Embryonic facial prominence (tissue), 1 donor: Measurements from ENCODE around the gene TTF1.
"Not testable (repeated sequence)": the region's sequence is repeated elsewhere in the genome, so short reads cannot be mapped to it uniquely, and the experiment has no call there.

Experiments used
- DNase-seq: peaks from one replicate; pipeline ENCODE4 v3.0.0-alpha.2; 2016; ENCODE audit errors: extremely low spot score

The TTF1 gene

DNA sequence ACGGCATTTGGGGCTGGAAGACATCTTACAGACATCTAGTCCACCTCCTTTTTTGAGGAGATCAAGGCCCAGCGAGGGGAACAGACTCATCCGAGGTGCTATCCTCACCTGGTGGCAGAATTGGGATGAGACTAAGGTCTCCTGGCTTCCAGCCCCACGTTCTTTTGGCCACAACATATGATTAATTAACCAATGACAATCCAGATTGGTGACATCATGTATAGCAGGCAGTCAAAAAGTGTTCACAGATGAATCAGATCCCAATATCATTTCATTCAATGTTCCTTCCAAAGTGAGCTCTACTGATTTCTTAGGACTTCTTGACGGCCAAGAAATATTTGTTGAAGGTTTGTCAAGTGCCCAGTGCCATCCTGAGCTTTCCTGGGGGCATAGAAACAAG, 7.3 kb upstream of the TTF1 start:
- DNase-seq, result no peak

DNA sequence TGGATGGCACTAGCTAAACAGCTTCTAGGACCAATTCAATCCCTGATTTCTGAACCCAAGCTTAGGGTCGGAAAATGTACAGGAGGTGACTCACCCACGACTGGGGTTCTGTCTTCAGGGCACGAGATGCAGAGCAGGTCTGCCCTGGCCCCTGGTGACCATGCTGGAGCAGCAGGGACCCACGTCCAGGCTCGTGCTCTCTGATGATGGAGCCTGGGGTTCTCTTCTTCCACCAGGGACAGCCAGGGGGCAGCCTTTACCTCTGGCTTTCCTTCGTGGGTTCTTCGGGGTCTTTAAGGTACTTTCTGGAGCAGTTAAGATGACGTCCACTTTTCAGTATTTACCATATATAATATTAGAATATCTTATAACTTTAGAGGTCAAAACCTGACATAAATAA, 5.4 kb upstream of the TTF1 start:
- DNase-seq, result no peak

DNA sequence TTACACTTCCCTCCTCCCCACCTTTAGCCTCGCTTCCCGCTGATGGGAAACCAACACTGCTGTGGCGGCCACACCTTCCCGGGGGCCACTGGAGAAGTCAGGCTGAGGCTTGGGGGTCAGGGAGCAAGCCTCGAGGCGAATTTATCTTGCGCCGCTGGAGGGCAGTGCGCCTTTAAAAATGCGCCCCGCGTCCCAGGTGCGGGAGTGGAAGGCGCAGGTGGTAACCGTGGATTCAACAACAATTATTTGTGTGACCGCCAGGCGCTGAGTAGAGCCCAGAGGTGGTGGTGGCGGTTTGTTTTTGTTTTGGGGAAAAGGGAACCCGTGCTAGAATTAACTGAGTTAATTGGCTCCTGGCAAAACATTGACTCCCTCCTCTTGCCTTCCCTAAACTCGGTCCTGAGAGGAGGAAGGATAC, 4.5 kb upstream of the TTF1 start:
- no peak for DNase-seq

DNA sequence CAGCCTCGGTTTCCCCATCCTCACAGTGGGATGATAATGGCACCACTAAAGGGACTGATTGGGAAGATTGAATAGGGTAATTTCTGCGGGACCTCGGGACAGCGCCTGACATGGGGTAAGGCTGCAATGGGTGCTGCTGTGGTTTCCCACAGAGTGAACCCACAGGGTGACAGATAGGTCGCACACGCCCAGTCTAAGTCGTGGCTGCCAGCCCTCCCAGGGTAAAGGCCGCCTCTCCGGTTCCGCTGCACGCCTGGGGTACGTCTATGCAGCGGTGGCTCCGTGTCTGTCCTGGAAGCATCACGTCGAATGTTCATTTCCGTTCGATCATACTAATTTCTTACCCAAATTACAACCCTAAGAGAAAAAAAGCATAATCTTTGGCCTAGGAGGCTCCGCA, 4.0 kb upstream of the TTF1 start:
- DNase-seq, result no peak

DNA sequence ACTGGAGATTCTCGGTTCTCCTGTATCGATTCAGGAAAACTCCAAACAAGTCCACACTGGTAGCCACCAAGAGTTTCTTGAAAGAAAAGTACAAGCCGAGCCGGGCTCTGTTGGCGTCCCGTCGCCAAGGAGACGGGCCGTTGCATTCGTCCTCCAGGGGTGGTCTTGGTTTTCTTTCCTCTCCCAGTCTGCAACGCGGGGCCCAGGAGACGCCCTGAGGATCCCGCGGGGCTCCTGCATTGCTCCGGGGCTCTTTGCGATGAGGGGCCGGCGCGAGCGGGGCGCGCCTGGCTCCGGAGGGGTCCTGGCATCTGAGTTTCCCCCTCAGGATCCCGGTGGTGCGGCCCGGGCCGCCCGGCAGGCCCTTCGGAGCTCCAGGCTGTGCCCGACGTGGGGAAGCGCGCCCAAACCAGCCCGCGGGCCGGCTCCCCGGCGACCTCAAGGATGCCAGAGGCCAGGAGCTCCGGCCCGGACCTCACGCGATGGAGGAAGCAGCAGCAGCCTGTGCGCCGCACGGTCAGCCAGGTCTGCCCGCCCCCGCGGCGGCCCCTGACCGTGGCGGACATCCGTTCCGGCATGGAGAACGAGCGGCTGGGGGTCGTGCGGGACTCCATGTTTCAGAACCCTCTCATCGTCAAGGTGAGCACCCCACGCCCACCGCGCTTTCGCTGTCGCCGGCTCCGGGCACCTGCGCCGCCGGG, 3.3 kb upstream of the TTF1 start, which contains the start of gene CFAP77:
Gene CFAP77 (plus strand): TSS at position 384 of the 701 bp plus-strand sequence. CDS start 61 bp downstream, at position 445.
- no peak for DNase-seq

DNA sequence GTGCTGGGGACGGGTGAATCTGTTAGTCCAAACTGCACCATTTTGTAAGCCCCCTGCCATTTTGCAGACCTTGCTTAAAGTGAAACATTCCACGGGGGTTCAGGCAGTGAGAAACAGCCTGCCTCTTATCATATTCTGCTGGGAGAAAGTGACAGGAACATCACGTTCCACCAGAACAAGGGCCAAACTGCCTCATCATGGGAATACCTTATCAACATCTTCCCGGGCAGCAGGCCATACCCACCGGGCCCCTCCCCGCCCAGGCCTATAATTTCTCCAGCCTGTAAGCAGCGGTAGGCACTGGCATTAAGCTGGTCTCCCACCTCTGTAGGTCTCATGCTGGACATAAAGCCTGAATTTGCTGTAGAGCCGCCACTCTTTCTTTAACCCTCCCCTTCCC, 1.9 kb upstream of the TTF1 start:
- no peak for DNase-seq

DNA sequence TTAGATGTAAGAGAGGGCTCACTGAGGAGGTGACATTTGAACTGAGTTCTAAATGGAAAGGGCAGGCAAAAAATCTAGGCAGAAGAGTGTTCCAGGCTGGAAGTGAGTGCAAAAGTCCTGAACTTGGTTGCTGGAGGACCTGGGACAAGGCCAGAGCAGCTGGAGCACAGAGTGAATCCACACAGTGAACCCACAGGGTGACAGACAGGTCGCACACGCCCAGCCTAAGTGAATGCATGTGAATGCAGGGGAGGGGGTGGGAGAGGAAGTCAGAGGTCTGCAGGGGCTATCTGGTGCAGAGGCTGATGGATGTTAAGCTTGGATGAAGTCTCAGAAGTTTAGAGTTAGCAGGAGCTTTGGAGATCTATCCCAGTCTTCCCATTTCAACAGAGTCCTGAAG, 556 bp upstream of the TTF1 start:
- DNase-seq, result no peak

DNA sequence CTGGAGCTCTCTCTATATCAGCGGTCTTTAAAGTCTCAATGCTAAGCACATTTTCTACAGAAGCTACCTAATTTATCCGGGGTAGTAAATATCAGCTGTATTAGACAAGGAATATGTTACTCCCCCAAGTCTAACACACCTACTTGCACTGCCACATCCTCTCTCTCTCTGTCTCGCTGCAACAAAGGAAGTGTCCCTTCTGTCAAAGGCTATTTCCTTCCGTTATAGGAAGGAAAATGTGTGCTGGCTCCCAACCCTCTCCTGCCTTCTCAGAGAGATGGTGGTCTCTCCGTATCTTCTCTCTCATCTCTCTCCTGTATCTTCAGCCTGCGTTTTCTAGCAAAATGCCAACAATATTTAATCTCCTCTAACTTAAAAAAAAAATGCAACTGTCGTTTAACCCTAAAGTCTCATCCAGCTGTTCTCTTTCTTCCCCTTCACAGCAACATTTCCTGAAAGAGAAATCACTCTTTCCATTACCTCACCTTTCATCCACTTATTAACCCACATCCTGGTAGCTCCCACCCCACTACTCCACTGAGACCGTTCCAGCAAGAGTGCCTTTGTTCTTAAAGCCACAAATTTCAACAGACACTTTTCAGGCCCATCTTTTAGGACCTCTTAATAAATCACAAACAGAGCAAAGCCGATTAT, 2.3 kb downstream of the TTF1 start:
- no peak for DNase-seq

DNA sequence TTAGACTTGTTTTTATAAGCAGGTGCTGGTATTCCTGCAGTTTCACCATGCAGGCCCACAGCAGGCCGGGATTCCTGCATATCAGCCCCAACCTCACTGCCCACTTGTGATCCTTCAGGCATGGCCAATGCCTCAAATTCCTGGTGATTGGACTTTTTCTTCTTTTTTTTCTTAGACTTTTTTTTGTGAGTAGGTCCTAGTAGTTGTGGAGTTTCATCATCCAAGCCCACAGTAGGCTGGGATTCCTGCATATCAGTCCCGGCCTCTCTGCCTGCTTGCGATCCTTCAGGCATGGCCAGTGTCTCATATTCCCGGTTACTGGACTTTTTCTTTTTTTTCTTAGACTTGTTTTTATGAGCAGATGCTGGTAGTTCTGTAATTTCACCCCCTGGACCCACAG, 4.8 kb downstream of the TTF1 start:
- no peak for DNase-seq

DNA sequence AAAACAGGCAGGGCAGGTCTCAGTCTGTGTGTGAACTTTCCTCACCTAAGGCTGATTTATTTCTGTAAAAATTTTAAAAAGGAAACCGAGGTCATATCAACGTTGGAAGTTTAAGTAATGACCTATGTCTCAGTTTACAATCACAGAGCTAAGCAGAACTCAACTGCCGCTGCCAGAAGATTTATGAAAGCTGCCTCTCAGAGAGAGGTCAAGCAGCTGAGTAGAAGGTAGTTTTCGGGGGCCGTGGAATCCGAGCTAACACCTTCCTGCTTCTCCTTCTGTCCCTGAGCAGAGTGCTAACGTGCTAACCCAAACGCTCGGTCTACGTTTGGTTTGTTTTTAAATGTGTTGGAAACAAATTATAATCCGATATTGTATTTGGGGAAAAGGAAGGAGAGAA, 11.1 kb downstream of the TTF1 start:
- no peak for DNase-seq

DNA sequence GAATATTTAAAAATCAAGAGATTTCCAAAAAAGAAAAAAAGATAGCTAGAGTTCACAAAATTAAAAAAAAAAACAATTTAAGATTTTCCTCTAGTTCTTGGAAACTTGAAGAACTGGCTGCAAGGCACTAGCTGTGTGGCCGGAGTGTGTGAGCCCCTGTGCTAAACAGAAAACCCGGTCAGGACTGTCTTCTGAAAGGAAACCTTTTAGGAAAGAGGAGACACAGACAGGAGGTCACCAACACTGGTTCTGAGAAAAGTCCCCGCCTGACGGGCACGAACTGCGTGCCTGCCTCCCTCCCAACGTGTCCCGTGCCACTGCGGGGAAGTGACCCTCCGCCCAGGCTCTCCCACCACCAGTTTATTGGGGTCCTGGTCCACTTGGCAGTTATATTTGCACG, 15.2 kb downstream of the TTF1 start:
- no peak for DNase-seq

DNA sequence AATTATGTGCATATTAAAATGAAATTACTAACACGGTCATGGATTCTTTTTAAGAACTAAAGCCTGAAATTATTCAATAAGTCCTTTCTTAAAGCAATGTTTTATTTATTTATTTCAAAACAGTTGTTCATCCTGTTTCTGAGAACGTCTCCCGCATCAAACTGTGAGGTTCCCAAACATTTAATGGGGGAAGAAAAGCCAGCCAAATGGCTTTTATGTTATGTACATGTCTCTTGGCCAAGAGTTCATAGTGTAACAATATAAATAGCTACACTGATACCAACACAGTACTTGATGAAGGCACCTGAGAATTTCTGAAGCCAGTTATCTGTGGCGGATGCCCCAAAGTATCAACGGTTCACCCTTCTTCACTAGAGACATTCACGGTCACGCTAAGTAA, 15.7 kb downstream of the TTF1 start:
- no peak for DNase-seq

DNA sequence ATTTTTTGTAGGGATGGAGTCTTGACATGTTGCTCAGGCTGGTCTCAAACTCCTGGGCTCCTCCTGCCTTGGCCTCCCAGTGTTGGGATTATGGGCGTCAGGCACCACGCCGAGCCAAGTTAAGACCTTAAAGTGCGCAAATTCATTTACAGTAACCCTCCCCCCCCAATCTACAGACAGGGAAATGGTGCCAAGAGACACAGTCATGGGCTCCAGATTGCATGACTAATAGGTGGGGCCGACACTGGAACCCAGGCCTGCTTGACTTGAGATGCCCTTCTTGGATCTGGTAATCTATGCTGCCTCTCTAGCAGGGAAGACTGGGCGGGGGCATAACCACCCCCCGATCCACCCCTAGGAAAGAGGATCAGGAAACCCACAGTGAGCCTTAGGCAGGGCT, 19.5 kb downstream of the TTF1 start:
- DNase-seq, result no peak

DNA sequence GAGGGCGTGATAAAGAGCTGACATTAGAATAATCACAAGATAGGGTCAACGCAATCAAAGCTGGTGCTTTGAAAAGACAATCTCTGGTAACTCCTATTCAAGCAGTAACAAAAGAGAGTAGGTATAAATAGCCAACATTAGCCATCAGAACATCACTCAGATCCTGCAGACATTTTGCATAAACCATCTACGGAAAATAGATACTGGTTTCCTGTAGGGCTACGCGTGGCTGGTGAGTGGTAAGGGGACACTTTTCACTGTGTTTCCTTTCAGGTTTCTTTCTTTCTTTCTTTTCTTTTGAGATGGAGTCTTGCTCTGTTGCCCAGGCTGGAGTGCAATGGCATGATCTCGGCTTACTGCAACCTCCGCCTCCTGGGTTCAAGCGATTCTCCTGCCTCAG, 22.3 kb downstream of the TTF1 start:
- DNase-seq, result no peak

DNA sequence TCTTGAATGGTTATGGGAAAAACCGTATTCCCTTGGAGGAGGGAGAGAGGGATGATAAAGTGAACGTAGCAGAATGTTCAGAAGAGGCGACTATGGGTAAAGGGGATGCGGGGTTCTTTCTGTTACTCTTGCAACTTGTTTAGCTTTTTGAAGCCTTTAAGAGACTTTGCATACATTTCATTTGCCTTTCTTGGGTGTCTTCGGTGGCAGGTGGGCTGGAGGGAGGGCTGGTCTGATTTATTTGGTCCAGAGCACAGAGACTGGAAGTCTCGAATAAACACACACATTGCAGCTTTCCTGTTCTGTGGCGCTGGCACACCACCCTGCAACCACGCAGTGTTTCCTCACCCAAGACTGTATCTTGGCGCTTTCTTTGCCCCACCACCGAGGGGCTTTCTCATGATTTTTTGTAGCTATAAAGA, 23.2 kb downstream of the TTF1 start:
- no peak for DNase-seq

DNA sequence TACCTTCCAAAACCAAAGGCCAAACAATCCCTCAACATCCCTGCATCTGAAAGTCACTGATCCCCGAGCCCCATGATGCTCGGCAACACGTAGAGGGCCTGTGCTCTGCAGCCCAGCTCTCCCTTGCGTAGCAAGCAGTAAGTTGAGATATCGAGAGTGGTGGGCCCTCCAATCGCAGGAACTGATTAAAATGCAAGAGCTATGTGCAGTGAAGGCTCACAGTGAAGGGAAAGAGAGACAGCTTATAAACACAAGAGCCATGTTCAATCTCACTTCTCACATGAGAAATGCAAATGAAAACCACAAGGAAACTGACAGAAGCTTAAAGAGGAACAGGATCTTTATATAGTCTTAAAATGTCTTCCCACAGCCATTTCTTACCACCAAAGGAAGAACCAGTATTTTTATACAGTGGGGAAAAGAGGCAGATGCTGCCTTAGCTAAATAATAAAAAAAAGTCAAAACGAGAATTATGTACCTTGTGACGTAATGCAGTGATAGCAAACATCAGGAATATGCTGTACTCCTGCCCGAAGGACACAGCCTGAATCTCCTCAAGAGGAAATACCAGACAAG, 24.6 kb downstream of the TTF1 start:
- no peak for DNase-seq

DNA sequence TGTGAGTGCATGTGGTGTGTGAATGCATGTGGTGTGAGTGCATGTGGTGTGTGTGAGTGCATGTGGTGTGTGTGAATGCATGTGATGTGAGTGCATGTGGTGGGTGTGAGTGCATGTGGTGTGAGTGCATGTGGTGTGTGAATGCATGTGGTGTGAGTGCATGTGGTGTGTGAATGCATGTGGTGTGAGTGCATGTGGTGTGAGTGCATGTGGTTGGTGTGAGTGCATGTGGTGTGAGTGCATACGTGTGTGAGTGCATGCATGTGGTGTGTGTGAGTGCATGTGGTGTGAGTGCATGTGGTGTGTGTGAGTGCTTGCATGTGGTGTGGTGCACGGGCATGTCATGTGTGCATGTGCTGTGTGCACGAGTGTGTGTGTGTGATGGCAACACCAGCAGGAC, 28.2 kb downstream of the TTF1 start:
- not testable (repeated sequence) for DNase-seq

DNA sequence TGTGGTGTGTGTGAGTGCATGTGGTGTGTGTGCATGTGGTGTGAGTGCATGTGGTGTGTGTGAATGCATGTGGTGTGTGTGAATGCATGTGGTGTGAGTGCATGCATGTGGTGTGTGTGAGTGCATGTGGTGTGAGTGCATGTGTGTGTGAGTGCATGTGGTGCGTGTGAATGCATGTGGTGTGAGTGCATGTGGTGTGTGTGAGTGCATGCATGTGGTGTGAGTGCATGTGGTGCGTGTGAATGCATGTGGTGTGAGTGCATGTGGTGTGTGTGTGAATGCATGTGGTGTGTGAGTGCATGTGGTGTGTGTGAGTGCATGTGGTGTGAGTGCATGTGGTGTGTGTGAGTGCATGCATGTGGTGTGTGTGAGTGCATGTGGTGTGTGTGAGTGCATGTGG, 28.9 kb downstream of the TTF1 start:
- not testable (repeated sequence) for DNase-seq

DNA sequence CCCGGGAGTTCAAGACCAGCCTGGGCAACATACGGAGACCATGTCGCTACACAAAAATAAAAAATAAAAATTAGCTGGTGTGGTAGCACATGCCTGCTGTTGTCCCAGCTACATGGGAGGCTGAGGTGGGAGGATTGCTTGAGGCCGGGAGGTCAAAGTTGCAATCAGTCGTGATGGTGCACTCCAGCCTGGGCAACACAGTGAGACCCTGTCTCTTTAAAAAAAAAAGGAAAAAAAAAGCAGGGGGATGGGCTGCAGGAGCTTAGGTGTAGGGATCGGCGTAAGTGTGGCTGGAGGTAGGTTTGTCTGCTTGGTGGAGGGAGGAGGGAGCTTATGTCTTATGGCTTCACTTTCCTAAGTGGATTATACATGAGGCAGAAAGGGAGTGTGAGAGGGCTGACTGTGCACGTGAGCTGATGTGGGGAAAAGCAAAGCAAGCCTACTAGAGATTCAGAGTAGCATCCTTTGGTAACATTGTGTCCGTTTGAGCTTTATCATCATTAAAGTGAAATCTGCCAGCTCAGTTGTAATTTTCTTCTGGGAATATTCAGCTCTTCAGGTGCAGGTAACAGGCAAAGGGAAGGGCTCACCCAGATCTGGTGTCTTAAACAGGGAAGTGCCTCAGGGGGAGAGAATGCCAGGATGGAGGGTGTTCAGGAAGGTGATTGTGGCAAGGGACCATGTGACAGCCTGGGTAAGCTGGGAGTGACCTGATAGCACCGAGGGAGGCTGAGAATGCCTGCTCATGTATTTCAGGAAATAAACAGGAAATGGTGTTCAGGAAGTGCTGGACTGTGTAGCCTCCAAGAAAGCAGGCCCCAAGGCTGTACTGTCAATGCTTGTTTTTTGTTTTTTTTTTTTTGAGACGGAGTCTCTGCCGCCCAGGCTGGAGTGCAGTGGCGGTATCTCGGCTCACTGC, 34.2 kb downstream of the TTF1 start:
- no peak for DNase-seq

DNA sequence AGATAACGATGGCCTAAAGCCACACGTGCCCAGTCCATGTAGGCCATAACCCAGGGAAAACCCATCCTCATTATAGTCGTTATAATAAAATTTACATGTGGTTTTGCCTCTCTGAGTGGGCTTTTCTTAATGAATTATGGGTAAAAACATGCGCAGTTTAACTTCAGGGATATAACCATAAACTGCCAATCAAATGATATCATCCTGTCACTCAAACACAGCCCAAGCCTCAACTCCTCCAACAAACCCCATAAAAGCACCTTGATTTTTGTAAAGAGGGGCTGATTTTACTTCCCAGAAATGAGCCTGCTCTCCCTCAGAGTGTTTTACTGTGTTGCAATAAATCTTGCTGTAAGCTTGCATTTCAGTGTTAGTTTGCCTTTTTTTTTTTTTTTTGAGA, 36.0 kb downstream of the TTF1 start:
- DNase-seq, result no peak

DNA sequence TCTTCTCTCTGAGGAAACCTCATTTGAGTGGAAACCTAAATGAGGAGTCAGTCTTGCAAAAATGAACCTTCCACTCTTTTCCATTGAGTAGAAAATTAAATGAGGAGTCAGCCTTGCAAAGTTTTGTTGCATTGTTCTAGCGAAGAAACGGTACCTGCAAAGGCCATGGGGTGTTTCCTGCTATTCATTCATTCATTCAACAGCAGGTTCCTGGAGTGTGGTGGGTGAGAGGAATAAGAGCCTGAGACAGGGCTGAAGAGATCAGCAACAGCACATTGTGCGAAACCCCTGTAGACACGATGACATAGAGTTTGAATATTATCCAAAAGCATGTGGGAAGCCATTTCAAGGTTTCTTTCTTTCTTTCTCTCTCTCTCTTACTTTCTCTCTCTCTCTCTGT, 37.2 kb downstream of the TTF1 start:
- no peak for DNase-seq

DNA sequence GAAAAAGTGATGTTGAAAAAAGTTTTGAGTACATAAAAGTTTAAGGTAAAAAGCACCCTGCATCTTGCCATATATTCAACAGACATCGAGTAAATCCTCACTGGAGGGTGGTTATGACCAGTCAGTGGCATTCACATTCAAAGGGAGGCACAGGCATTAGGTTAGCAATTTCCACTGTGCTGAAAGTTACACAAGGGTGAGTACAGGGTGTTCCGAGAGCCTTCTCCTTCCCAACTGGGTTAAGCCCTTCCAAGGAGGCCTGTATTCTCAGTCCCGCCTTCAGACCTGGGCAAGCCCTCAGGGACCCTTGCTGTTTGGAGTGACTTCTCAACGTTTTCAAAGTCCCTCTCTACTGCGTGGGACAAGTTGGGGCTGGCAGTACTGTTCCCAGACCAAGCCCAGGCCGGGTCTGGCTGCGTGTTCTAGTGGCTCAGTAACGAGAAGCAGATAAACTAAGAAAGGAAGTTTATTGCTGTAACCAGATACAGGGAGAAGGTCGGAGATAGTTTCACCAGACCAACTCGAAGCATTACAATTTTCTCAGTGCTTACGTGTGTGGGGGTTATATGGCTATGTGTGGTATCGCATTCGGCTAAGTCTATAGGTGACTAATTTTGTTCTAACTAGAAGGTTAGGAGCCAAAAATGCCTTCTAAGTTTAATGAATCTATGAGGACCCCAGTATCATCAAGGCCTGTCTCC, 38.9 kb downstream of the TTF1 start:
- no peak for DNase-seq
